ENCODE measurements around the gene FAM107A.

The FAM107A gene

GRCh38 chr3:58520403-58521335, 56.5 kb downstream of the FAM107A start:
- ChIA-PET CTCF (interaction anchor here (1.0 to 1.9 kb wide), 2 partner anchors 9 to 29 kb away, joined by 3 to 8 read pairs; partner anchors contain the start of gene KCTD6), POLR2A (interaction anchor here (0.8 kb wide), 1 partner anchor 54 kb away, joined by 3 read pairs; no protein-coding TSS in a partner anchor)
- no peak for TF ChIP-seq HDGF (IDR thresholded peaks at IDR 0.05; ENCODE audit: borderline replicate concordance)
- TF ChIP-seq SUZ12 (IDR thresholded peaks at IDR 0.05): no peak
- no peak for TF ChIP-seq ELF4 (IDR thresholded peaks at IDR 0.05)
- DNase-seq (ENCODE audit: extremely low spot score): no peak

DNA sequence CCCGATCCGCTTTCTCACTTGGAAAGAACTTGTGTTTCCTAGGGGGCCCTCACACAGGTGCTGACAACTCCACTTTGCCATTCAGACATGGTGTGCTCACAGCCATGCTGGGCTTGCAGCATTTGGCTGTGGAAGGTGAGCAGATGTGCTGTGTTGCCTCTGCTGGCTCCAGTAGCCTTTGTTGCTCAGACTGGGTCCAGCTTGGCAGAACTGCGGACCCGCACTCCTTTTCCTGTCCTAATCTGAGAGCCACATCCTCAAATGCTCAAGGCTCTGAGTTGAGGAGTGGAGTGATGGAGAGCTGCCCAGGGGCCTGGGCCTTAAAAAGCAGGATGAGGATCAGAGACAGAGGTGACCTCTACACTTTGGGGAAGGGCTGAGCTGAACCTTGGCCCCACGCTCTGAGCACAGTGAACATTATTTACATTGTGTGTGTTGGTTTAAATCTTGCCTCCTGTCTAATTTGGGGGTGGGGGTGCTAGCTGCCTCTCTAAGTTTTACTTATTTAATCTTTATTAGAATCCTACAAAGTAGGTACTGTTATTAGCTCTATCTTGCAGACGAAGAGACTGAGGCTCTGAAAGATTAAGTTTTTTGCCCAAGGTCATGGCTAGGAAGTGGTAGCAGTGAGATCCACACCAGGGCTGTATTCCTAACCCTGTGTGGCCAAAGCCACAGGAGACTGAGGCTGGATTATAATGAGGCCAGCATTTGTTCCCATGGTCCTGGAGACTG, 57.4 kb downstream of the FAM107A start:
- ChIA-PET POLR2A (interaction anchor here (1.4 kb wide), 1 partner anchor 87 kb away, joined by 3 read pairs; the partner anchor contains the start of gene PDHB), CTCF (interaction anchor here (1.0 to 1.9 kb wide), 2 partner anchors 10 to 28 kb away, joined by 3 to 8 read pairs; partner anchors contain the start of gene KCTD6)
- DNase-seq (ENCODE audit: extremely low spot score): no peak
- TF ChIP-seq FOXM1 (IDR thresholded peaks at IDR 0.05; ENCODE audit: borderline replicate concordance): no peak
- TF ChIP-seq LEF1 (IDR thresholded peaks at IDR 0.05; ENCODE audit: borderline replicate concordance): no peak
- TF ChIP-seq SUZ12 (IDR thresholded peaks at IDR 0.05): no peak
- TF ChIP-seq FOXK2 (IDR thresholded peaks at IDR 0.05): no peak
- no peak for TF ChIP-seq ARNT (IDR thresholded peaks at IDR 0.05)
- TF ChIP-seq SP1 (IDR thresholded peaks at IDR 0.05): no peak
- no peak for TF ChIP-seq ELF4 (IDR thresholded peaks at IDR 0.05)
- TF ChIP-seq NFRKB (IDR thresholded peaks at IDR 0.05): no peak
- no peak for TF ChIP-seq CTBP1 (IDR thresholded peaks at IDR 0.05; ENCODE audit: borderline replicate concordance)
- no peak for TF ChIP-seq ZNF384 (IDR thresholded peaks at IDR 0.05)
- no peak for TF ChIP-seq PKNOX1 (IDR thresholded peaks at IDR 0.05)
- no peak for TF ChIP-seq BHLHE40 (IDR thresholded peaks at IDR 0.05; ENCODE audit: borderline replicate concordance)
- no peak for TF ChIP-seq FOXA1 (IDR thresholded peaks at IDR 0.05)
- TF ChIP-seq HDGF (IDR thresholded peaks at IDR 0.05; ENCODE audit: borderline replicate concordance): no peak
- TF ChIP-seq TARDBP (IDR thresholded peaks at IDR 0.05): no peak
- no peak for TF ChIP-seq L3MBTL2 (conservative IDR thresholded peaks at IDR 0.05)

GRCh38 chr3:58518291-58518789, 58.9 kb downstream of the FAM107A start:
- ChIA-PET POLR2A (interaction anchor here (1.4 kb wide), 1 partner anchor 212 kb away, joined by 3 read pairs; the partner anchor contains the start of genes HTD2 and RPP14), CTCF (interaction anchor here (0.6 kb wide), 1 partner anchor 451 kb away, joined by 3 read pairs; no protein-coding TSS in a partner anchor)
- TF ChIP-seq SP1 (IDR thresholded peaks at IDR 0.05) (no peak), LEF1 (IDR thresholded peaks at IDR 0.05; ENCODE audit: borderline replicate concordance) (no peak), ARNT (IDR thresholded peaks at IDR 0.05) (no peak), ELF4 (IDR thresholded peaks at IDR 0.05) (no peak), TARDBP (IDR thresholded peaks at IDR 0.05) (no peak), CTBP1 (IDR thresholded peaks at IDR 0.05; ENCODE audit: borderline replicate concordance) (no peak), ZNF384 (IDR thresholded peaks at IDR 0.05) (no peak), L3MBTL2 (conservative IDR thresholded peaks at IDR 0.05) (no peak), SUZ12 (IDR thresholded peaks at IDR 0.05) (no peak), PKNOX1 (IDR thresholded peaks at IDR 0.05) (no peak)
- DNase-seq (ENCODE audit: extremely low spot score): no peak

DNA sequence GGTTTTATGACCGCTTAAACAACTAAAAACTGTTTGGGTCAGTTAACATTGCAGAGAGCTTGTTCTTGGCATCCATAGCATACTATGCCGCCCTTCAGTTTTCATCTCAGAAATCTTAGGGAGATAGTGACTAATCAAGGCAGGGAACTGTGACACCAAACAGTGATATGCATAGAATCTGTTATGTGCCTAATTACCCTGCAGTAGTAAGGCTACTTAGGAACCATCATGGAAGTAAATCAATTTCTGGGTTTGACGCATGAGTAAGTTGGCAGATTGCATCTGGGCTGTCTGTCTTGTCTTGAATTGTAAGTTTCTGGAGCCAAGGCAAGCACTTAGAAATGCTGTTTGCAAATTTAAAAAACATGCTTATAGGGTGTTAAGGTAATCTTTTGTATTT, 62.8 kb downstream of the FAM107A start:
- CTCF ChIA-PET: interaction anchor here (1.4 kb wide), 1 partner anchor 18 kb away, joined by 3 read pairs; no protein-coding TSS in a partner anchor
- DNase-seq (ENCODE audit: extremely low spot score): no peak
- no peak for TF ChIP-seq CTBP1 (IDR thresholded peaks at IDR 0.05; ENCODE audit: borderline replicate concordance)
- no peak for TF ChIP-seq HDGF (IDR thresholded peaks at IDR 0.05; ENCODE audit: borderline replicate concordance)
- TF ChIP-seq FOXK2 (IDR thresholded peaks at IDR 0.05): no peak
- TF ChIP-seq NFRKB (IDR thresholded peaks at IDR 0.05): no peak
- no peak for TF ChIP-seq LEF1 (IDR thresholded peaks at IDR 0.05; ENCODE audit: borderline replicate concordance)
- TF ChIP-seq FOXM1 (IDR thresholded peaks at IDR 0.05; ENCODE audit: borderline replicate concordance): no peak
- TF ChIP-seq SUZ12 (IDR thresholded peaks at IDR 0.05): no peak
- no peak for TF ChIP-seq ARNT (IDR thresholded peaks at IDR 0.05)
- TF ChIP-seq BHLHE40 (IDR thresholded peaks at IDR 0.05; ENCODE audit: borderline replicate concordance): no peak
- no peak for TF ChIP-seq ELF4 (IDR thresholded peaks at IDR 0.05)
- TF ChIP-seq TARDBP (IDR thresholded peaks at IDR 0.05): no peak
- no peak for TF ChIP-seq SP1 (IDR thresholded peaks at IDR 0.05)
- TF ChIP-seq ZNF384 (IDR thresholded peaks at IDR 0.05): no peak
- no peak for TF ChIP-seq FOXA1 (IDR thresholded peaks at IDR 0.05)
- no peak for TF ChIP-seq L3MBTL2 (conservative IDR thresholded peaks at IDR 0.05)
- TF ChIP-seq PKNOX1 (IDR thresholded peaks at IDR 0.05): no peak
- POLR2A ChIA-PET: no interaction called here

All from HEK293T (cell line).